Measurements from ENCODE around the gene RBM8A.

Gene RBM8A

GRCh38 chr1:145912128-145912641, 15.1 kb downstream of the RBM8A start:
- DNase-seq: no peak

DNA sequence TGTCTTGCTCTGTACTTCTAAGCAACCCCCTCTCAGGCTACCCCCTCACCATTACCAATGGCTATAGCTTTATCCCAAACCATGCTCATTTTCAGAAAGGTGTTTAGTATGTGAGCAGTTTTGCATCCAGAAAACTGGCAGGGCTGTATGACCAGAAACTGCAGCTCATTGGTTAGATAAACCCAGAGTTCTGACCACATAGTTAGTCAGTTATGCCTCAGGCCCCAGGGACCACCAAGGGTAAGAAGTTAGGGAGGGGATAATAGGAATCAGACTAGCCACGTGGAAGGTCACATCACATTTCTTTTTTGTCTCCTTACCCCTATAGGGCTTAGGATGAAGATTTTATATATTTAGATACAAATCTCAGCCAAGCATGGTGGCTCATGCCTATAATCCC, 18.6 kb downstream of the RBM8A start:
- no peak for DNase-seq

- no peak for DNase-seq
Measured at GRCh38 chr1:145906954-145907753, 20.1 kb downstream of the RBM8A start.

- no peak for DNase-seq
Measured at GRCh38 chr1:145901312-145902021, 25.8 kb downstream of the RBM8A start.

- DNase-seq: no peak
Measured at GRCh38 chr1:145898756-145899155, 28.5 kb downstream of the RBM8A start.

- DNase-seq: no peak
Measured at GRCh38 chr1:145897969-145898368, 29.3 kb downstream of the RBM8A start.

DNA sequence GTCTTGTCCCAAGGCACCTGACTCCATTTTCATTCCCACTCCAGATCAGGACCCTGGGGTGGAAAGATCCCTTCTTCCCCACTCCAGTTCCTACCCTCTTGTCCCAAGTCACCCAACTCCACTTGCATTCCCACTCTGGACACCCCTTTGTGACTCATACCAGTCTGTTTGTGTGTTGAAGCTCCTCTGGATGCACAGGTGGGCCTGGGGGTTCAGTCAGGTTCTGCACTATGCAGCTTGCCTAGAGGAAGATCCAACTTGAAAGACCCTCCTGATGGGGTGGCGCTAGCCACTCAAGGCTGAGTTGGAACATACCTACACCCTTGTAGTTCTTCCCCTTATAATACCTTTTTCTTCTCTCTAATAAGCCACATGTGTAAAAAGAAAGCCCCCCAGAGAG, 31.8 kb downstream of the RBM8A start:
- DNase-seq: no peak

- DNase-seq: no peak
Measured at GRCh38 chr1:145893306-145894055, 33.8 kb downstream of the RBM8A start.

DNA sequence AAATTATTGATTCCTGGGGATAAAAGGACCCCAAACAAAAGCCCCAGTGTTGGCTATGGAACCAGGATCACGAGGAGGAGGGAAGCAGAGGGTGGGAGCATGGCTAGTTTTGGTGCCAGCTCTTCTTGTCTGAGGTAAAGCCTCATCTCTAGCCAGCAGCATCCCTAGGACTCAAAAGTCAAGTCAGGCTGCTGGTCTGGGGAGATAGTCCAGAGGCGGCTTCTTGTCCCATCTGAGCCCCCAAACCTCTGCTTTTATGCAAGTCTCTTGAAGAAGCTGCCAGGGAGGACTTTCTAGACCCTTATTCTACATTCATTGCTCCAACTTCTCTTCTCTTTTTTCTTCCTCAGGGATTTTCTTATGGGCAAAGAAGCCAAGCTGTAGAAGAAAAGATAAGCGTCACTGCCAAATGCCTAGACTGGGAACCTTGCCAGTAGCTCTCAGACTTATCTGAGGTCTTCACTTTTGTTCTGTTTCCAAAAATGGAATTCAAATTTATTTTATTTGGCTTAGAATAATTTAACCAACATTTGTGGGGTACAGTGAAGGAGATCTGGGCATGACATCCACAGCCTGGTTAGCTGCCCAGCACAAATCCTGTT, 34.7 kb downstream of the RBM8A start:
- no peak for DNase-seq

DNA sequence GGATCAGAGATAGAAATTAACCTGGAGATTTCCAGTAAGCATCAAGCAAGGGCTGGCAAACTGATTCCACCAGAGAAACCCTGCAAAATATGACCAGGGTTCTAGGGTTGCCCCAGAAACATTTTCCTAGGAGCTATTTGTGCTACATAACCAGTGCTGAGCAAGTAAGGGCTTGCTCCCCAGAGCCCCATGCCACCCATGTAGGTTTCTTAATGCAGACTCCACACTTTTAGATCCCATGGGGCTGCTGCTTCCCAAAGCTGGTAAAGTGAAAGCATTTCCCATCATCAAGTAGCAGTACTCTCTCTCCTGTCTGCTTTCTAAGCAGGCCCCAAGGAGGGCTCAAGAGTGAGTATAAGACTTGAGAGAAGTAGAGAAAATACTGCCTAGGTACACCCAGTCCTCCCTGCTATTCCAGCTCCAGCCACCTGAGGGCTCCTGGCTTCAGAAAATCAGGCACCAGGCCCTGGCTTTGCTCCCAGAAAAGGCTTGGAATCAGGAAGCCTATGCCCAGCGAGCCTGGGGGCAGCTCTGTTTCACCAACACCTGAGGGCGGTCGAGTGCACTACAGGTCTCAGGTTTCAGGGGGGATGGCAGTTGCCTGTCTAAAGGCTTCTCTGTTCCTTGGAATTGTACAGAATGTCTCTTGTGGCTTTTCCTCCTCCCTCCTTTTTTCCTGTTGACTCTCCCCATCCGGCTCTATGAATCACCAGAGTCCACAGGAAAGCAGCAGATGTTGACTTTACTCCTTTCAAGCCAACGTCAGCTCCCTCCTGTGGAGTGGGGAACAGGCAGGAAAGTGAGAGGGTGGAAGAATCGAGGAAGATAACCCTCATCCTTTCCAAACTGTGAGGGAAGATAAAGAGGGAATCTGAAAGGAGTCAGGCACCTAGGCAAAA, 35.4 kb downstream of the RBM8A start:
- peak; percentile 72 to 74 for DNase-seq

GRCh38 chr1:145891143-145891542, 36.1 kb downstream of the RBM8A start:
- no peak for DNase-seq

- no peak for DNase-seq
Measured at GRCh38 chr1:145889722-145890121, 37.6 kb downstream of the RBM8A start.

DNA sequence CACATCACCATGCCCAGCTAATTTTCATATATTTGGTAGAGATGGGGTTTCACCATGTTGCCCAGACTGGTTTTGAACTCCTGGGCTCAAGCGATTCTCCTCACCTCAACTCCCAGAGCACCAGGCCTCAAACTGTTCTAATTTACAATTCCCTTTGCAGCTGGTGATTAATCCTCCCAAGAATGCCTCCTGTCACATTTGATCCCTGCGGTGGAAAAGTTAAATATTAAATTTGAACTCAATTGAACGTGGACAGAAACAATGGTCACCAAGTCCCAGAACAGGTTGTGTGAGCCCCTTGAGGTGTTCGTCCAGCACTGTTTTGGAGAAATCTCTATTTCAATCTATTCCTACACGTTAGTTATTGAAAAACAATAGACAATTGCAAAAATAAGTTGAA, 39.7 kb downstream of the RBM8A start:
- DNase-seq: no peak

GRCh38 chr1:145886816-145887215, 40.5 kb downstream of the RBM8A start:
- no peak for DNase-seq

DNA sequence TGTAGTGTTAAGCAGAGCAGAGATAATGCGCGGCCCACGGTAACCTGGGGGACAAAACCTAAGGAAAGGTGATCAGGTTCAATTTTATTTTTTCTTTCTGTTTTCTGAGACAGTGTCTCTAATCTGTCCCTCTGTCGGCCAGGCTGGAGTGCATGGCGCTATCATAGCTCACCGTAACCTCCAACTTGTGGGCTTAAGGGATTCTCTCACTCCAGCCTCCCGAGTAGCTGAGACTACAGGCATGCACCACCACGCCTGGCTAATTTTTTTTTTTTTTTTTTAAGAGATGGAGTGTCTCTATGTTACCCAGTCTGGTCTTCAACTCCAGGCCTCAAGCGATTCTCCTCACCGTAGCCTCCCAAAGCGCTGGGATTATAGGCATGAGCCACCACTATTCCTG, 40.9 kb downstream of the RBM8A start:
- DNase-seq: peak in 1 of 2 experiments; percentile 25

DNA sequence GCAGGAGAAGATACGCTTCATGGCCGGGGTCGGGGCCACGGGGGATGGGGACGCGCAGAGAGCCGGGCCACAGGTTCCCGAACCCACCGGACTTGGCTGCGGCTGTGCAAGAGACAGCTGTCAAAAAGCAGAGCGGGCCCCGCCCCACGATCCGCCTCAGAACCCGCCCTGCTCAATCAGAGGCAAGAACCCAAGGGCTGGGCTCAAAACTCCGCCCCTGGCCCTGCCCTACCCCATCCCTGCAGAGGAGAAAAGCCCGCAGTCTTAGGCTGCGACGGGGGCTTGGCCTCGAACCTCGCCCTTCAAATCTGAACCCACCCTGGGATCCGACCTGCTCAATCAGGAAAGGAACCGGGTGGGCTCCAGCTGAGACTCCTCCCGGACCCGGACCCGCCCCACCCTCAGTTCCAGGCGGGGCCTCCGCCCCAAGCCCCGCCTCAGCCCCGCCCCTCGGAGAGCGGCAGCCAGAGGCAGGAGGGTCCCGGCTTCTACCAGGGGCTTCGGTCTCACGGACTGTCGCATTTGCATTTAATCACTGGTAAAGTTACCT, 41.5 kb downstream of the RBM8A start, which contains the start of gene ANKRD35:
Gene ANKRD35 (minus strand): TSS at position 129 of the 550 bp plus-strand sequence. CDS start 108 bp downstream, at position 21.
- DNase-seq: peak; percentile 93 to 95

- DNase-seq: no peak
Measured at GRCh38 chr1:145884675-145885074, 42.6 kb downstream of the RBM8A start.

DNA sequence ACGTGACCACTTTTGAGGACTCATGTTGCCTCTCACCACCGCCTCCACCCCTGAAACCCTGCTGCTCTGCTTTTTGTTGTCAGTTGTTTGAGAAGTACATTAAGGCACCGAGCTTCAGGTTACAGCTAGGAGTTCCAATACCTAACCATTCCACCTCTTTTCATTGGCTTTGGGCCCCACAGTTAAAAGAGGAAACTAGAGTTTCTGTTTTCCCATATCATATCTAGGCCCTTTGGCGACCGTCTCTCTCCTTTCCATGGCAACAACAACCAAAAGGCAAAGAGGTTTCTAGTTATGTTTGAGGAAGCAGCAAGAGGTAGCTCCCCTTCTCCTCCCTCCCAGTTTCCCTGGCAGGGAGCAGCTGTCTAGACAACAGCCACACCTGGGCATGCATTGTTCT, 47.5 kb downstream of the RBM8A start:
- no peak for DNase-seq

DNA sequence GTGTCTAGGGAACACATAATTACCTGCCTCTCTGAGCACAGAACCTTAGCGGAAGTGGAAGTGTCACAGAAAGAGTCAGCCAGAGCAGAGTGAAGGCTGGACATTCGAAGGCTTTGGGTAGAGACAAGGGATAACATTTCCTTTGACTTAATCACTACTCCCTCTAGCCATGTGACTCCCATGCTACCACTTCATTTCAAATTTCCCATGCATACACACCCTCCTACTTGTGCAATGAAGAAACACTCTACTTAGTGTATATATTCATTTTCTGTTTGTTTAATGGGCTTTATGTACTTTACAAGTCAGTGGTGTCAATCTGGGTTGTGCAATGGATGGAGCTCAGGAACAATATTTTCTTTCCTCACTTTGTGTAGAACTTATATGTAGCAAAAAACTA, 48.6 kb downstream of the RBM8A start:
- no peak for DNase-seq

- DNase-seq: no peak
Measured at GRCh38 chr1:145877923-145878486, 49.3 kb downstream of the RBM8A start.

DNA sequence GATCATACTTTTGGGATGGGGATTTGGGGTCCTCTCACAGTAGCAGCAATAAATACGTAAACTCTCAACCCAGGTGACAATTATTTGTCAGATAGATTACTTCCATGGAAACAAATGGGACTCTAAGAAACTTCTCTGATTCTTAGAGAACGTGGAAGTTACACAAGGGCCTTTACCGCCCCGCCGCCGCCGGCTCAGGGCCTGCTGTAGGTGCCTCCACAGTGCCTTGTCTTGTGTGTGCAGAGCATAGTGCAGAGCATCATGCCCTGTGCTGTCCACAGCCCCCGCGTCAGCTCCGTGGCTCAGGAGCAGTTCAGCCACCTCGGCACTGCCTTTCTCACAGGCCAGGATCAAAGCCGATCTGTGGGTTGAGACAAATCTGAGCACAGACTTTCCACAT, 52.6 kb downstream of the RBM8A start:
- DNase-seq: no peak
